SU-DHL-6 (cell line): ENCODE measurements around the gene CACNB2.

Source experiments
- H2AFZ ChIP-seq: fragments of 200-600 bp; sonication (generic); 2 replicates; pipeline ENCODE4 v1.6.1; 2014; ENCODE audit warnings: low read depth, mild to moderate bottlenecking, moderate library complexity, mixed read lengths, antibody characterized with exemption, low read length; ENCODE audit not compliant: severe bottlenecking
- H3F3A ChIP-seq: fragments of 200-600 bp; shearing (Covaris generic); 2 replicates; pipeline ENCODE4 v1.6.0; 2016; ENCODE audit warnings: antibody characterized with exemption, mild to moderate bottlenecking; ENCODE audit not compliant: insufficient read depth
- H3K27ac ChIP-seq: fragments of 200-600 bp; sonication (generic); 2 replicates; pipeline ENCODE4 v1.5.1; 2016; ENCODE audit warnings: low read depth, mild to moderate bottlenecking, low read length, moderate library complexity, mixed read lengths
- H3K27me3 ChIP-seq: fragments of 200-600 bp; sonication (generic), shearing (Covaris generic); 2 replicates; pipeline ENCODE4 v1.6.0; 2014; ENCODE audit warnings: mild to moderate bottlenecking, low read length
- H3K36me3 ChIP-seq: fragments of 200-600 bp; sonication (generic); 2 replicates; pipeline ENCODE4 v1.6.1; 2014; ENCODE audit warnings: mild to moderate bottlenecking, low read length, mixed read lengths
- H3K4me2 ChIP-seq: fragments of 300-600, 200-600 bp; shearing (Covaris generic), sonication (generic); 2 replicates; pipeline ENCODE4 v1.6.0; 2014; ENCODE audit warnings: low read length, low read depth, mild to moderate bottlenecking; ENCODE audit not compliant: poor library complexity, severe bottlenecking
- H3K4me3 ChIP-seq: fragments of 200-600 bp; sonication (generic); 2 replicates; pipeline ENCODE4 v1.5.1; 2014; ENCODE audit warnings: antibody characterized with exemption, low read length, mild to moderate bottlenecking, mixed read lengths; ENCODE audit not compliant: insufficient read depth, poor library complexity, severe bottlenecking
- H3K79me2 ChIP-seq: fragments of 200-600 bp; sonication (generic); 2 replicates; pipeline ENCODE4 v1.6.1; 2014; ENCODE audit warnings: mild to moderate bottlenecking, low read length, moderate library complexity; ENCODE audit not compliant: insufficient read depth
- H3K9ac ChIP-seq: fragments of 200-600 bp; sonication (generic); 2 replicates; pipeline ENCODE4 v1.7.0; 2014; ENCODE audit warnings: mild to moderate bottlenecking, low read length
- H3K9me2 ChIP-seq: fragments of 200-600 bp; sonication (generic); replicated peaks from 2 replicates; pipeline ENCODE4 v1.6.1; 2014; ENCODE audit warnings: low read length; ENCODE audit not compliant: insufficient read depth
- H3K9me3 ChIP-seq: fragments of 200-600 bp; sonication (generic); 2 replicates; pipeline ENCODE4 v1.6.1; 2014; ENCODE audit warnings: low read length, mixed read lengths; ENCODE audit not compliant: insufficient read depth
- H4K20me1 ChIP-seq: fragments of 200-600 bp; sonication (generic); 2 replicates; pipeline ENCODE4 v1.6.1; 2014; ENCODE audit warnings: low read depth, mild to moderate bottlenecking, antibody characterized with exemption, low read length, moderate library complexity, mixed read lengths
- EZH2phosphoT487 ChIP-seq: fragments of 200-600 bp; sonication (generic), shearing (Covaris generic); conservative IDR thresholded peaks from 2 replicates; pipeline ENCODE4 v1.6.1; 2018; ENCODE audit warnings: mild to moderate bottlenecking, antibody characterized with exemption, low read length, moderate library complexity, mixed read lengths
- TF ChIP-seq, protein P1 (sequence below): fragments of 200-600 bp; sonication (generic); IDR thresholded peaks from one replicate; pipeline ENCODE4 v1.5.1; 2017; ENCODE audit warnings: antibody characterized with exemption, mild to moderate bottlenecking, low read length, moderate library complexity; ENCODE audit not compliant: insufficient read depth, poor library complexity, severe bottlenecking

Gene CACNB2

DNA sequence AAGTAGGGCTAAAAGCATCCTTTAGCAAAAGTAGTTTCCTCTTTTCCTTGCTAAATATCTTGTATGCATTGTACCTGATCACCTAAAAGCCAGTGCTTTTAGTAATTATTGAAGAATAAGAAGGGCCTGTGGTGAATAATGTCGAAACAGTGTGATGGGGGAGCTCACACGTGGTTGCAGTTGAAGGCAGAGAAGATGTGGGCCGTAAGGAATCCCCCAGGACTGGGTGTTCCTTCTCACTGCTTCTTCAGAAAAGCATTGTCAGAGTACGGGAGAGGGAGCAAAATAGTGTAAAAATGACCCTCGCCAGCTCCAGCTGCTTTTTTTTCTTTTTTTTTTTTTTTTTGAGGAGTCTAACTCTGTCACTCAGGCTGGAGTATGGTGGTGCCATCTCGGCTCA is 310.1 kb downstream of the CACNB2 start:
- H3K9me2 ChIP-seq: no peaks in the 10 kb centered on the region
- H3K4me3 ChIP-seq: no peak overlapping the region

DNA sequence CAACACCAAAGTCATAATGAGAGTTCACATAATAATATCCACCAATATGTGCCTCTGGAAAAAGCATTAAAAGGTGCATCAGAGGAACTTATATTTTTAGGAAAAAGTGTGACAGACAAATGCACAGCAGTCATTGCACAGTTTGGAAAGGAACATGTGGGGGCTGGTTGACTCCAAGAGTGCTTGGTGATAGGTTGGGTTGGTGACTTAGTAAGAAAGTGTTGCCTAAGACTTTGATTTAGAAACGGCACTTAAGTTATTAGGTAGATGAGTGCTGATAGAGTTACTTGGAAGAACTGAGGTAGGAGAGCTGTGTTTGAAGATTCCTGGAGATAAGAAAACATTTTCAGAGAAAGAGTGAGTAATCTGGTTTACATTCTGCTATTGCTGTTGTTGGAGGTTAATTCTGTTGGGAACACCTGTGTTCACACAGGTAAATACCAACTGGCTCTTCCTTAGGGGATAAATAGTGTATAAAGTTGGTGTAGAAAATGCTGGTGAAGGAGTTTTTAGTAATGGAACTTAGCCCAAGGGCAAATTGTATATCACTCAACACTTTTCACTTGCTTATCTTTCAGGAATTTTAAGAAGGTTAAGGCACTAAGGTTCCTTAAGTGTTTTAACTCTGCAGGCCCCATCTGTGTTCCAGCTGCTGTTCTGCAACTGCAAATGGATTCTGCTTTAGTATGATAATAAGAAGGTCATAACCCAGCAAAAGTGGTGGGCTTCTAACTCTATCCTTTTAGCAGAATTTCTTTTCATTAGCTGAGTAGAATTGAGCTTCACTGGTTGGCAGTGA is 315.1 kb downstream of the CACNB2 start:
- no peaks in the 10 kb centered on the region for H4K20me1 ChIP-seq
- no peak overlapping the region for H3K4me3 ChIP-seq
- H3K36me3 ChIP-seq: no peaks in the 10 kb centered on the region
- no peak overlapping the region for H3K4me2 ChIP-seq
- no peaks in the 10 kb centered on the region for H3K9me3 ChIP-seq
- no peaks in the 10 kb centered on the region for H3K79me2 ChIP-seq
- H2AFZ ChIP-seq: no peak overlapping the region
- TF ChIP-seq, protein P1, sequence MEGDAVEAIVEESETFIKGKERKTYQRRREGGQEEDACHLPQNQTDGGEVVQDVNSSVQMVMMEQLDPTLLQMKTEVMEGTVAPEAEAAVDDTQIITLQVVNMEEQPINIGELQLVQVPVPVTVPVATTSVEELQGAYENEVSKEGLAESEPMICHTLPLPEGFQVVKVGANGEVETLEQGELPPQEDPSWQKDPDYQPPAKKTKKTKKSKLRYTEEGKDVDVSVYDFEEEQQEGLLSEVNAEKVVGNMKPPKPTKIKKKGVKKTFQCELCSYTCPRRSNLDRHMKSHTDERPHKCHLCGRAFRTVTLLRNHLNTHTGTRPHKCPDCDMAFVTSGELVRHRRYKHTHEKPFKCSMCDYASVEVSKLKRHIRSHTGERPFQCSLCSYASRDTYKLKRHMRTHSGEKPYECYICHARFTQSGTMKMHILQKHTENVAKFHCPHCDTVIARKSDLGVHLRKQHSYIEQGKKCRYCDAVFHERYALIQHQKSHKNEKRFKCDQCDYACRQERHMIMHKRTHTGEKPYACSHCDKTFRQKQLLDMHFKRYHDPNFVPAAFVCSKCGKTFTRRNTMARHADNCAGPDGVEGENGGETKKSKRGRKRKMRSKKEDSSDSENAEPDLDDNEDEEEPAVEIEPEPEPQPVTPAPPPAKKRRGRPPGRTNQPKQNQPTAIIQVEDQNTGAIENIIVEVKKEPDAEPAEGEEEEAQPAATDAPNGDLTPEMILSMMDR: no peak
- TF ChIP-seq EZH2phosphoT487: no peak
- no peaks in the 10 kb centered on the region for H3K9me2 ChIP-seq
- H3K9ac ChIP-seq: no peak overlapping the region
- no peak overlapping the region for H3K27ac ChIP-seq
- H3F3A ChIP-seq: no peaks in the 10 kb centered on the region
- H3K27me3 ChIP-seq: no peaks in the 10 kb centered on the region

More for the DNA sequence above, 310.1 kb downstream of the CACNB2 start:
- H2AFZ ChIP-seq: no peak overlapping the region
- H3K9ac ChIP-seq: no peak overlapping the region
- H3K27ac ChIP-seq: no peak overlapping the region
- no peaks in the 10 kb centered on the region for H3K79me2 ChIP-seq
- H3K27me3 ChIP-seq: no peaks in the 10 kb centered on the region
- no peaks in the 10 kb centered on the region for H3K36me3 ChIP-seq
- H4K20me1 ChIP-seq: no peaks in the 10 kb centered on the region
- TF ChIP-seq EZH2phosphoT487: no peak
- TF ChIP-seq, protein P1: no peak
- H3F3A ChIP-seq: no peaks in the 10 kb centered on the region
- H3K4me2 ChIP-seq: no peak overlapping the region
- no peaks in the 10 kb centered on the region for H3K9me3 ChIP-seq

DNA sequence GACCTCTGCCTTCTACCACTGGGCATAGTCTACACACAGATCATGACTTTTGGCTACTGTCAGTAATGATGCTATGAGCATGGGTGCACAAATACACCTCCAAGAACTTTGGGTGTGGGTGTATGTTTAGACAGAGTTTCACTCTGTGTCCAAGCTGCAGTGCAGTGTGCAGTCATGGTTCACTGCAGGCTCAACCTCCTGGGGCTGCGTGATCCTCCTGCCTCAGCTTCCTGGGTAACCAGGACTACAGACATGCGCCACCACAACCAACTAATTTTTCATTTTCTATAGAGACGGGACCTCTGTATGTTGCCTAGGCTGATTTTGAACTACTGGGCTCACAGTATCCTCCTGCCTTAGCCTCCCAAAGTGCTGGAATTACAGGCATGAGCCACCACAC is 316.8 kb downstream of the CACNB2 start:
- Histone ChIP-seq H3F3A (no peaks in the 10 kb centered on the region), H4K20me1 (no peaks in the 10 kb centered on the region), H3K79me2 (no peaks in the 10 kb centered on the region), H3K36me3 (no peaks in the 10 kb centered on the region), H3K9ac (no peak overlapping the region), H3K9me2 (no peaks in the 10 kb centered on the region), H3K27me3 (no peaks in the 10 kb centered on the region), H3K4me3 (no peak overlapping the region), H2AFZ (no peak overlapping the region), H3K9me3 (no peaks in the 10 kb centered on the region), H3K4me2 (no peak overlapping the region), H3K27ac (no peak overlapping the region)
- TF ChIP-seq, protein P1: no peak
- TF ChIP-seq EZH2phosphoT487: no peak
